ENCODE measurements around the gene CD86.

Gene CD86

DNA sequence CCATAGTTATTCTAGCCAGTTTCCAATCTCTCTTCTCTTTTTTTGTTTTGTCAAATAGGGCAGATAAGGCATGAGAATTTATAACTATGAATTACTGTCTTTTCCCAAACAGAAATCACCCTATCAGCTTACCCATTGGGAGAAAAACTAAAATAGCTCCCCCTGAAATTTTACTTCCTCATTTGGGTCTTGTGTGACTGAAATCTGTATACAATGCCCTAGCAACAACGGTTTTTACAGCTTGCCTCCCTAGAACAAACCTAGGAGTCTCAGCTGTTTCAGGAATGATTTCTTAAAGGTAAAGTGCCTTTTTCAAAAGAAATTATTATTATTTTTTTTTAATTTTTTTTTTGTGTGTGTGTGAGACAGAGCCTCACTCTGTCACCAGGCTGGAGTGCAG, 56.8 kb downstream of the CD86 start:
- no peaks in the 10 kb centered on the region for H3K36me3 ChIP-seq
- no peak for DNase-seq
- TF ChIP-seq, protein P1, sequence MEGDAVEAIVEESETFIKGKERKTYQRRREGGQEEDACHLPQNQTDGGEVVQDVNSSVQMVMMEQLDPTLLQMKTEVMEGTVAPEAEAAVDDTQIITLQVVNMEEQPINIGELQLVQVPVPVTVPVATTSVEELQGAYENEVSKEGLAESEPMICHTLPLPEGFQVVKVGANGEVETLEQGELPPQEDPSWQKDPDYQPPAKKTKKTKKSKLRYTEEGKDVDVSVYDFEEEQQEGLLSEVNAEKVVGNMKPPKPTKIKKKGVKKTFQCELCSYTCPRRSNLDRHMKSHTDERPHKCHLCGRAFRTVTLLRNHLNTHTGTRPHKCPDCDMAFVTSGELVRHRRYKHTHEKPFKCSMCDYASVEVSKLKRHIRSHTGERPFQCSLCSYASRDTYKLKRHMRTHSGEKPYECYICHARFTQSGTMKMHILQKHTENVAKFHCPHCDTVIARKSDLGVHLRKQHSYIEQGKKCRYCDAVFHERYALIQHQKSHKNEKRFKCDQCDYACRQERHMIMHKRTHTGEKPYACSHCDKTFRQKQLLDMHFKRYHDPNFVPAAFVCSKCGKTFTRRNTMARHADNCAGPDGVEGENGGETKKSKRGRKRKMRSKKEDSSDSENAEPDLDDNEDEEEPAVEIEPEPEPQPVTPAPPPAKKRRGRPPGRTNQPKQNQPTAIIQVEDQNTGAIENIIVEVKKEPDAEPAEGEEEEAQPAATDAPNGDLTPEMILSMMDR (IDR thresholded peaks at IDR 0.05; ENCODE audit: low read depth, low read length): no peak
- H3K27me3 ChIP-seq (ENCODE audit: insufficient read depth, low read depth, severe bottlenecking): peaks cover 9% of the 10 kb centered on the region
- no peak overlapping the region for H3K4me3 ChIP-seq (ENCODE audit: low read depth, low read length)
- no peaks in the 10 kb centered on the region for H3K9me3 ChIP-seq (ENCODE audit: severe bottlenecking)
- no peak overlapping the region for H3K27ac ChIP-seq

DNA sequence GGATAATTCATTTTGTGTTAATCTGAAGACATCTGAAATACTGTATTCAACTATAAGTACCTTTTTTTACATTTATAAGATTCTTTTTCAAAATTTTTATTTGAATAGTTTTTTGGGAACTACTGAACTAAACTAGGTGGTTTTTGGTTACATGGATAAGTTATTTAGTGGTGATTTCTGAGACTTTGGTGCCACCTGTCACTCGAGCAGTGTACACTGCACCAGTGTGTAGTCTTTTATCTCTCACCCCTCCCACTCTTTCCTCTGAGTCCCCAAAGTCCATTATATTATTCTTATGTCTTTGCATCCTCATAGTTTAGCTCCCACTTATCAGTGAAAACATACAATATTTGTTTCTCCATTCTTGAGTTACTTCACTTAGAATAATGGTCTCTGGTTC, 57.6 kb downstream of the CD86 start:
- DNase-seq: no peak
- H3K9me3 ChIP-seq (ENCODE audit: severe bottlenecking): no peaks in the 10 kb centered on the region
- H3K36me3 ChIP-seq: no peaks in the 10 kb centered on the region
- H3K27ac ChIP-seq: no peak overlapping the region
- H3K27me3 ChIP-seq (ENCODE audit: insufficient read depth, low read depth, severe bottlenecking): peaks cover 9% of the 10 kb centered on the region
- TF ChIP-seq, protein P1 (IDR thresholded peaks at IDR 0.05; ENCODE audit: low read depth, low read length): no peak
- no peak overlapping the region for H3K4me3 ChIP-seq (ENCODE audit: low read depth, low read length)

DNA sequence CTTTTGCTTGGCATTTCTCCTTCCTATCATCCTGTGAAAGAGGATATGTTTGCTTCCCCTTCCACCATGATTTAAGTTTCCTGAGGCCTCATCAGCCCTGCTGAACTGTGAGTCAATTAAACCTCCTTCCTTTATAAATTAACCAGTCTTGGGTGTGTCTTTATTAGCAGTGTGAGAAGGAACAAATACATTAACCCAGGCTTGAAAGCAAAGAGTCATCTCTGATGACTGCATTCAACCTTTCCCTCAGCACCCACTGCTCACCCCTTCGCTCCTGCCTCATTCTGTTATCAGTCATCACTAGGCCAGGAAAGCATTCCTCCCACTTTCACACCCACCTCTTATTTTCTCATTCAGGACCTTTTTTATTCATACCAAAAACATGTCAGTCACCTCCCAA, 68.7 kb downstream of the CD86 start:
- Histone ChIP-seq H3K4me3 (ENCODE audit: low read depth, low read length) (no peak overlapping the region), H3K9me3 (ENCODE audit: severe bottlenecking) (peaks cover 5% of the 10 kb centered on the region), H3K27me3 (ENCODE audit: insufficient read depth, low read depth, severe bottlenecking) (no peaks in the 10 kb centered on the region), H3K27ac (no peak overlapping the region), H3K36me3 (no peaks in the 10 kb centered on the region)
- DNase-seq: no peak
- TF ChIP-seq, protein P1 (IDR thresholded peaks at IDR 0.05; ENCODE audit: low read depth, low read length): no peak

DNA sequence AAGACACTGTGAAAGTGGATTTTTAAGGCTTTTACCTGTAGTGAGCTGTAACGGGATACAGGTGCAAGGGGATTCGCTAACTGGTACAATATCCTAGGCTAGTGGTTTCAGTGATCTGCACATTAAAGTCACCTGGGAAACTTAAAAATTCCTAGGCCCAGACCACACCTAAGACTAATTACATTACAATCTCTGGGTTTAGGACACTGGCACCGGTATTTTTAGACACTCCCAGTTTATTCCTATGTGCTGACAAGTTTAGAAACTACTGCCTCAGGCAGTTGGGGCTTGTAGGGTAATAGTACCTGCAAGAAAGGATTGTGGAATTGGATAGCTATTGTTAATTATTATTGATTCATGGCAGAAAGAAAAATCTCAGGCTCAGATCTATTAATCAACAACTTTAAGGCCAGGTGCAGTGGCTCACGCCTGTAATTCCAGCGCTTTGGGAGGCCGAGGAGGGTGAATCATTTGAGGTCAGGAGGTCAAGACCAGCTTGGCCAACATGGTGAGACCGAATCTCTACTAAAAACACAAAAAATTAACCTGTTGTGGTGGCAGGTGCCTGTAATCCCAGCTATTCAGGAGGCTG, 77.9 kb downstream of the CD86 start:
- TF ChIP-seq, protein P1 (IDR thresholded peaks at IDR 0.05; ENCODE audit: low read depth, low read length): no peak
- Histone ChIP-seq H3K36me3 (no peaks in the 10 kb centered on the region), H3K27me3 (ENCODE audit: insufficient read depth, low read depth, severe bottlenecking) (peaks cover 2% of the 10 kb centered on the region), H3K27ac (no peak overlapping the region), H3K4me3 (ENCODE audit: low read depth, low read length) (no peak overlapping the region), H3K9me3 (ENCODE audit: severe bottlenecking) (no peaks in the 10 kb centered on the region)
- DNase-seq: no peak

DNA sequence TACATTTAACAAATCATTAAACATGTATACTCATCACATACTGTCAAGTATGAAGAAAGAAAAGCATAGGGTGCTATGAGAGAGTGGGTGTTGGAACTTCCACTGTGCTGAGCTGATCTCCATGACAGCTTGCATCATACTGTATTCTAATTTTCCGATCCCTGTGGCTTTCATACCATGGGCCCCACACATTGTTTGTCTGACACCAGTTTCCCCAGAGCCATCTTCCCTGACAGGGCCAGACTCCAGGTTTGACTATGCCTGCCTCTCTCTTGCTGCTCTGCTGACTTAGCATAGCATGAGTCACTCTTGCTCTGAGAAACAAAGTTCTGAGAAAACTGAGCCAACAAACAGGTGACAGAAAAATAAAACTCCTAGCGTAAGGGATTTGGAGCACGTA, 91.3 kb downstream of the CD86 start:
- H3K27ac ChIP-seq: no peak overlapping the region
- H3K27me3 ChIP-seq (ENCODE audit: insufficient read depth, low read depth, severe bottlenecking): no peaks in the 10 kb centered on the region
- peaks cover 6% of the 10 kb centered on the region for H3K9me3 ChIP-seq (ENCODE audit: severe bottlenecking)
- DNase-seq: no peak
- H3K4me3 ChIP-seq (ENCODE audit: low read depth, low read length): no peak overlapping the region
- no peaks in the 10 kb centered on the region for H3K36me3 ChIP-seq
- TF ChIP-seq, protein P1 (IDR thresholded peaks at IDR 0.05; ENCODE audit: low read depth, low read length): no peak

Measured in WERI-Rb-1 (cell line).